ENCODE measurements around the gene TMEM109.

TMEM109 gene

GRCh38 chr11:60966890-60967289 lies 52.9 kb downstream of the TMEM109 start:
- Histone ChIP-seq H3K27me3 (no peaks in the 10 kb centered on the region), H3K9me3 (no peaks in the 10 kb centered on the region), H3K4me3 (ENCODE audit: low read depth, low read length) (no peak overlapping the region), H3K4me1 (no peaks in the 10 kb centered on the region), H3K36me3 (no peaks in the 10 kb centered on the region)
- no peak for TF ChIP-seq CTCF (IDR thresholded peaks at IDR 0.05; ENCODE audit: low read depth, low read length)
- no peak for DNase-seq

- H3K9me3 ChIP-seq, result no peaks in the 10 kb centered on the region
- DNase-seq, result no peak
- H3K4me3 ChIP-seq (ENCODE audit: low read depth, low read length), result no peak overlapping the region
- H3K36me3 ChIP-seq, result no peaks in the 10 kb centered on the region
- H3K4me1 ChIP-seq, result no peaks in the 10 kb centered on the region
- no peak for TF ChIP-seq CTCF (IDR thresholded peaks at IDR 0.05; ENCODE audit: low read depth, low read length)
- H3K27me3 ChIP-seq, result no peaks in the 10 kb centered on the region
Measured at GRCh38 chr11:60968223-60968622, 54.3 kb downstream of the TMEM109 start.

GRCh38 chr11:60970369-60970774 lies 56.4 kb downstream of the TMEM109 start:
- peak; percentile 70 for TF ChIP-seq CTCF (IDR thresholded peaks at IDR 0.05; ENCODE audit: low read depth, low read length)
- DNase-seq, result peak; percentile 50
- H3K27me3 ChIP-seq, result no peaks in the 10 kb centered on the region
- no peaks in the 10 kb centered on the region for H3K4me1 ChIP-seq
- H3K36me3 ChIP-seq, result no peaks in the 10 kb centered on the region
- no peaks in the 10 kb centered on the region for H3K9me3 ChIP-seq
- no peak overlapping the region for H3K4me3 ChIP-seq (ENCODE audit: low read depth, low read length)

GRCh38 chr11:60970890-60971289 lies 56.9 kb downstream of the TMEM109 start:
- H3K36me3 ChIP-seq, result no peaks in the 10 kb centered on the region
- H3K9me3 ChIP-seq, result no peaks in the 10 kb centered on the region
- H3K4me3 ChIP-seq (ENCODE audit: low read depth, low read length), result no peak overlapping the region
- TF ChIP-seq CTCF (IDR thresholded peaks at IDR 0.05; ENCODE audit: low read depth, low read length), result no peak
- no peaks in the 10 kb centered on the region for H3K4me1 ChIP-seq
- H3K27me3 ChIP-seq, result no peaks in the 10 kb centered on the region
- DNase-seq, result no peak

GRCh38 chr11:60971520-60971919 lies 57.6 kb downstream of the TMEM109 start, which contains the start of gene CD6:
TSS of gene CD6 (plus strand) at chr11:60971680. CDS start at chr11:60971866, 186 bp downstream.
- no peak for DNase-seq
- Histone ChIP-seq H3K9me3 (no peaks in the 10 kb centered on the region), H3K4me1 (no peaks in the 10 kb centered on the region), H3K4me3 (ENCODE audit: low read depth, low read length) (no peak within 1 kb of the TSS), H3K36me3 (no peaks in the 10 kb centered on the region), H3K27me3 (no peaks in the 10 kb centered on the region)
- no peak for TF ChIP-seq CTCF (IDR thresholded peaks at IDR 0.05; ENCODE audit: low read depth, low read length)

GRCh38 chr11:60972182-60973030 lies 58.4 kb downstream of the TMEM109 start:
- Histone ChIP-seq H3K36me3 (no peaks in the 10 kb centered on the region), H3K4me1 (no peaks in the 10 kb centered on the region), H3K27me3 (no peaks in the 10 kb centered on the region), H3K9me3 (no peaks in the 10 kb centered on the region), H3K4me3 (ENCODE audit: low read depth, low read length) (no peak overlapping the region)
- DNase-seq, result no peak
- no peak for TF ChIP-seq CTCF (IDR thresholded peaks at IDR 0.05; ENCODE audit: low read depth, low read length)
